Neuronal stem cell (in vitro differentiated cells): Measurements from ENCODE around the gene NBR1.
"Not testable (repeated sequence)": the region's sequence is repeated elsewhere in the genome, so short reads cannot be mapped to it uniquely, and the experiment has no call there.

Experiments used
- DNase-seq: peaks from one replicate; pipeline ENCODE4 v3.0.0-alpha.2; 2013; ENCODE audit warnings: low spot score
- H2AFZ ChIP-seq: one replicate; pipeline ENCODE4 v1.6.1; 2013; ENCODE audit warnings: mild to moderate bottlenecking, low read length, inconsistent platforms
- H2AK5ac ChIP-seq: 2 replicates; pipeline ENCODE4 v1.6.1; 2013; ENCODE audit warnings: low read depth, mild to moderate bottlenecking, inconsistent platforms, low read length, moderate library complexity, mixed read lengths
- H2BK120ac ChIP-seq: 2 replicates; pipeline ENCODE4 v1.6.1; 2013; ENCODE audit warnings: low read depth, mild to moderate bottlenecking, inconsistent platforms, low read length, moderate library complexity, mixed read lengths
- H2BK12ac ChIP-seq: one replicate; pipeline ENCODE4 v1.6.1; 2013; ENCODE audit warnings: low read length, inconsistent platforms
- H2BK15ac ChIP-seq: 2 replicates; pipeline ENCODE4 v1.6.1; 2013; ENCODE audit warnings: mild to moderate bottlenecking, low read length, inconsistent platforms, mixed read lengths
- H2BK5ac ChIP-seq: one replicate; pipeline ENCODE4 v1.6.1; 2013; ENCODE audit warnings: inconsistent platforms, mild to moderate bottlenecking, low read length, moderate library complexity
- H3K14ac ChIP-seq: one replicate; pipeline ENCODE4 v1.6.1; 2013; ENCODE audit warnings: low read length, inconsistent platforms
- H3K18ac ChIP-seq: 2 replicates; pipeline ENCODE4 v1.6.1; 2013; ENCODE audit warnings: low read length, inconsistent platforms
- H3K23ac ChIP-seq: 2 replicates; pipeline ENCODE4 v1.6.1; 2013; ENCODE audit warnings: low read depth, mild to moderate bottlenecking, mixed read lengths, low read length, inconsistent platforms; ENCODE audit not compliant: poor library complexity
- H3K27ac ChIP-seq: replicated peaks from 3 replicates; pipeline ENCODE4 v1.5.1; 2013; ENCODE audit warnings: low read length, inconsistent platforms
- H3K27me3 ChIP-seq, 3 experiments: 2 replicates each; pipeline ENCODE4 v1.6.1; 2013; ENCODE audit warnings: low read length in 3 of 3, mild to moderate bottlenecking in 2 of 3, inconsistent platforms in 1 of 3, low read depth in 1 of 3, mixed read lengths in 1 of 3, moderate library complexity in 1 of 3; ENCODE audit not compliant: control insufficient read depth in 3 of 3, insufficient read depth in 3 of 3
- H3K36me3 ChIP-seq, 2 donors: replicated peaks in 1 of 2; 2 replicates each; pipeline ENCODE4 v1.6.1; 2013; ENCODE audit warnings: low read length in 2 of 2; ENCODE audit not compliant: control insufficient read depth in 2 of 2, insufficient read depth in 2 of 2
- H3K4ac ChIP-seq: 2 replicates; pipeline ENCODE4 v1.6.1; 2013; ENCODE audit warnings: inconsistent platforms, mild to moderate bottlenecking, low read length, moderate library complexity
- H3K4me1 ChIP-seq, 2 donors: 1 replicate in 1 of 2; 2 replicates in 1 of 2; pipeline ENCODE4 v1.6.1; 2013; ENCODE audit warnings: low read length in 2 of 2, low read depth in 1 of 2; ENCODE audit not compliant: control insufficient read depth in 2 of 2, insufficient read depth in 1 of 2
- H3K4me2 ChIP-seq: one replicate; pipeline ENCODE4 v1.6.1; 2013; ENCODE audit warnings: mild to moderate bottlenecking, low read length, inconsistent platforms; ENCODE audit not compliant: insufficient read depth, poor library complexity, severe bottlenecking
- H3K4me3 ChIP-seq, 2 donors: 2 replicates each; pipeline ENCODE4 v1.5.1; 2013; ENCODE audit warnings: low read length in 2 of 2, mild to moderate bottlenecking in 2 of 2, inconsistent platforms in 1 of 2, moderate library complexity in 1 of 2
- H3K79me1 ChIP-seq: one replicate; pipeline ENCODE4 v1.6.1; 2013; ENCODE audit warnings: low read depth, mild to moderate bottlenecking, inconsistent platforms, low read length, moderate library complexity
- H3K9ac ChIP-seq: one replicate; pipeline ENCODE4 v1.6.1; 2013; ENCODE audit warnings: mild to moderate bottlenecking, low read depth, low read length, inconsistent platforms; ENCODE audit not compliant: poor library complexity
- H3K9me3 ChIP-seq, 2 donors: replicated peaks in 1 of 2; 2 replicates each; pipeline versions ENCODE3 to v1.6.1; 2013; ENCODE audit warnings: low read length in 2 of 2, mild to moderate bottlenecking in 2 of 2, inconsistent platforms in 1 of 2, low read depth in 1 of 2, mixed read lengths in 1 of 2, moderate library complexity in 1 of 2; ENCODE audit not compliant: control insufficient read depth in 2 of 2, insufficient read depth in 1 of 2
- H4K8ac ChIP-seq: one replicate; pipeline ENCODE4 v1.6.1; 2013; ENCODE audit warnings: low read depth, mild to moderate bottlenecking, inconsistent platforms, low read length, moderate library complexity
- H4K91ac ChIP-seq: one replicate; pipeline ENCODE4 v1.6.1; 2013; ENCODE audit warnings: low read length, low read depth, mild to moderate bottlenecking, inconsistent platforms; ENCODE audit not compliant: poor library complexity
- WGBS, 2 donors: extraction: QIAGEN DNeasy Blood & Tissue Kit; methylation state at CpG; one replicate each; pipeline ENCODE4 v1.1.7; 2013; ENCODE audit warnings: missing lambda C conversion rate in 2 of 2, mixed read lengths in 1 of 2; ENCODE audit not compliant: insufficient read length in 2 of 2, insufficient replicate concordance in 1 of 2; ENCODE audit errors: extremely low coverage in 2 of 2; 5-methylcytosine and 5-hydroxymethylcytosine counted together

NBR1 gene

DNA sequence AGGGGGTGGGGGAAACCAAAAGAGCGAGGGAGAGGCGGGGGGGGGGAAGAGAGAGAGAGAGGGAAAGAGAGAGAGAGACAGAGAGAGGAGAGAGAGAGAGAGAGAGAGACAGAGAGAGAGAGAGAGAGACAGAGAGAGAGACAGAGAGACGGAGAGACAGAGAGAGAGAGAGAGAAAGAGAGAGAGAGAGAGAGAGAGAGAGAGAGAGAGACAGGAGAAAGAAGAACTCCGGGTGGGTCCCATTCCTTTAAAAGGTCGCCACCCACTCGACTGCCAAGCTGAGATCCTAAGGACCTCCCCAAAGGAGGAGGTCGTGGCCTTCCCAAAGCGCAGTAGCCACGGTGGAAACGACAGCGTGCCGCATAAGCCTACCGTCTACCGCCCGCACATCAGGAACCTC, 62.2 kb downstream of the NBR1 start:
- H3K9me3 ChIP-seq, H2BK120ac ChIP-seq, H2AK5ac ChIP-seq, H2BK5ac ChIP-seq, H3K18ac ChIP-seq, H3K36me3 ChIP-seq, H2BK12ac ChIP-seq, H3K14ac ChIP-seq, H2BK15ac ChIP-seq, H3K4me2 ChIP-seq, H2AFZ ChIP-seq, H4K8ac ChIP-seq, H3K9ac ChIP-seq, H3K79me1 ChIP-seq, H4K91ac ChIP-seq, H3K27ac ChIP-seq, H3K23ac ChIP-seq, DNase-seq, H3K4ac ChIP-seq, H3K4me3 ChIP-seq, H3K27me3 ChIP-seq, H3K4me1 ChIP-seq: not testable (repeated sequence)
- no CpG with 5 or more reads among the region's 15 CpGs for WGBS, 2 donors

DNA sequence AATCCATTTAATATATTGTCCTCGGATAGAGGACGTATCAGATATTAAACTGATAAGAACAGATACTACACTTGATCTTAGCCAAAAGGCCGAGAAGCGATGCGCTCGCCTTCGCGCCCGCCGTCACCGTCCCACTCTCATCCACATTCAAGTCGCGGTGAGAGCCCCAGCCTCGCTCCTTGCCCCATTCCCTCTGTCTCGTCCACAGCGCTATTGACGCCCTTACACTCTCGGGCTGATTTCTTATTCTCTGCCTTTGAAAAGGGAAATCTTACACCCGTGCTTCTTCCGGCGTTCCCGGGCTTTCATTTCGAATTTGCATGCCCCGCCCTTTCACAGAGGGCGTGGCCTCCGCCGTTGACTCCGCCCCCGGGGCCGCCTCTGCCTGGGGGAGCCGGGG, 62.9 kb downstream of the NBR1 start, which contains the start of gene RNU2-1:
TSS of gene RNU2-1 (minus strand) at position 101 of the 400 bp plus-strand sequence.
- not testable (repeated sequence) for H3K9me3 ChIP-seq, H2BK15ac ChIP-seq, H3K79me1 ChIP-seq, H2BK120ac ChIP-seq, H2BK5ac ChIP-seq, H3K4ac ChIP-seq, H3K27ac ChIP-seq, H2AK5ac ChIP-seq, H3K9ac ChIP-seq, DNase-seq, H3K36me3 ChIP-seq, H3K18ac ChIP-seq, H4K8ac ChIP-seq, H3K4me1 ChIP-seq, H3K4me3 ChIP-seq, H2BK12ac ChIP-seq, H4K91ac ChIP-seq, H3K4me2 ChIP-seq, H2AFZ ChIP-seq, H3K14ac ChIP-seq, H3K23ac ChIP-seq, H3K27me3 ChIP-seq
- no CpG with 5 or more reads among the region's 31 CpGs for WGBS, 2 donors

DNA sequence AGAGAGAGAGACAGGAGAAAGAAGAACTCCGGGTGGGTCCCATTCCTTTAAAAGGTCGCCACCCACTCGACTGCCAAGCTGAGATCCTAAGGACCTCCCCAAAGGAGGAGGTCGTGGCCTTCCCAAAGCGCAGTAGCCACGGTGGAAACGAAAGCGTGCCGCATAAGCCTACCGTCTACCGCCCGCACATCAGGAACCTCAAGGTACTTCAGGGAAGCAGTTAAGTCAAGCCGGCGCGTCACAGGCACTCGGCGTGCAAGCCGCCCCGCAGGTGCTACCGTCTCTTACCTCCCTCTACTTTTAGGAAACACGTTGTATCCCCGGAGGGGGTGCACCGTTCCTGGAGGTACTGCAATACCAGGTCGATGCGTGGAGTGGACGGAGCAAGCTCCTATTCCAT, 68.6 kb downstream of the NBR1 start:
- DNase-seq, H3K27me3 ChIP-seq, H2AK5ac ChIP-seq, H2AFZ ChIP-seq, H2BK5ac ChIP-seq, H3K4ac ChIP-seq, H3K9ac ChIP-seq, H3K4me2 ChIP-seq, H3K36me3 ChIP-seq, H4K91ac ChIP-seq, H2BK15ac ChIP-seq, H4K8ac ChIP-seq, H2BK12ac ChIP-seq, H3K27ac ChIP-seq, H3K23ac ChIP-seq, H3K18ac ChIP-seq, H3K4me3 ChIP-seq, H2BK120ac ChIP-seq, H3K79me1 ChIP-seq, H3K4me1 ChIP-seq, H3K14ac ChIP-seq, H3K9me3 ChIP-seq: not testable (repeated sequence)
- no CpG with 5 or more reads among the region's 26 CpGs for WGBS, 2 donors

DNA sequence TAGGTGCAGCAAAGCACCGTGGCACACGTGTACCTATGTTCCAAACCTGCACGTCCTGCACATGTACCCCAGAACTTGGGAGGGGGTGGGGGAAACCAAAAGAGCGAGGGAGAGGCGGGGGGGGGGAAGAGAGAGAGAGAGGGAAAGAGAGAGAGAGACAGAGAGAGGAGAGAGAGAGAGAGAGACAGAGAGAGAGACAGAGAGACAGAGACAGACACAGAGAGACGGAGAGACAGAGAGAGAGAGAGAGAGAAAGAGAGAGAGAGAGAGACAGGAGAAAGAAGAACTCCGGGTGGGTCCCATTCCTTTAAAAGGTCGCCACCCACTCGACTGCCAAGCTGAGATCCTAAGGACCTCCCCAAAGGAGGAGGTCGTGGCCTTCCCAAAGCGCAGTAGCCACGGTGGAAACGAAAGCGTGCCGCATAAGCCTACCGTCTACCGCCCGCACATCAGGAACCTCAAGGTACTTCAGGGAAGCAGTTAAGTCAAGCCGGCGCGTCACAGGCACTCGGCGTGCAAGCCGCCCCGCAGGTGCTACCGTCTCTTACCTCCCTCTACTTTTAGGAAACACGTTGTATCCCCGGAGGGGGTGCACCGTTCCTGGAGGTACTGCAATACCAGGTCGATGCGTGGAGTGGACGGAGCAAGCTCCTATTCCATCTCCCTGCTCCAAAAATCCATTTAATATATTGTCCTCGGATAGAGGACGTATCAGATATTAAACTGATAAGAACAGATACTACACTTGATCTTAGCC, 69.8 kb downstream of the NBR1 start:
- H2BK15ac ChIP-seq, DNase-seq, H4K8ac ChIP-seq, H3K4me3 ChIP-seq, H3K9me3 ChIP-seq, H2AFZ ChIP-seq, H3K4me2 ChIP-seq, H3K14ac ChIP-seq, H2BK5ac ChIP-seq, H3K27me3 ChIP-seq, H3K4ac ChIP-seq, H3K4me1 ChIP-seq, H2AK5ac ChIP-seq, H2BK12ac ChIP-seq, H3K23ac ChIP-seq, H3K18ac ChIP-seq, H3K9ac ChIP-seq, H3K27ac ChIP-seq, H2BK120ac ChIP-seq, H3K79me1 ChIP-seq, H4K91ac ChIP-seq, H3K36me3 ChIP-seq: not testable (repeated sequence)
- no CpG with 5 or more reads among the region's 34 CpGs for whole genome bisulfite sequencing, 2 donors
